SK-N-SH (cell line): ENCODE measurements around the gene PHF14. TPM values are rescaled to one million over a fixed set of nuclear protein-coding genes. Genes with fewer than 3 reads are reported as not detected.

ENCODE experiments used
- CTCF ChIA-PET: fragments of 300-600, 350-600 bp; formaldehyde crosslinking; extraction: SDS; loops from one replicate; lab custom pipeline; 2021; lab: Yijun Ruan, JAX
- POLR2A ChIA-PET: fragments of 350-600 bp; sonication (Branson Sonifier 250); formaldehyde crosslinking; extraction: SDS; loops from one replicate; lab custom pipeline; 2020; ENCODE audit warnings: antibody characterized with exemption, inconsistent platforms; lab: Yijun Ruan, JAX
- DNase-seq: peaks from one replicate; pipeline ENCODE4 v3.0.0; 2012
- H2AFZ ChIP-seq: fragments of 200-600 bp; sonication (generic); 2 replicates; pipeline ENCODE4 v1.8.1; 2016; ENCODE audit warnings: antibody characterized with exemption, mild to moderate bottlenecking, low read depth
- H3F3A ChIP-seq: fragments of 200-600 bp; sonication (generic); replicated peaks from 2 replicates; pipeline ENCODE3; 2016; ENCODE audit warnings: antibody characterized with exemption, mild to moderate bottlenecking; ENCODE audit not compliant: insufficient read depth
- H3K27ac ChIP-seq, 2 experiments: fragments of 200-500 bp in 1 of 2; fragments of 200-600 bp in 1 of 2; sonication (Bioruptor generic) in 1 of 2; sonication (generic), shearing (Covaris generic) in 1 of 2; 2 replicates each; pipeline versions ENCODE4 v1.5.1 to v1.6.1; 2014 to 2016; ENCODE audit warnings: low read depth in 2 of 2, inconsistent platforms in 1 of 2, low read length in 1 of 2, mild to moderate bottlenecking in 1 of 2, mixed read lengths in 1 of 2
- H3K27me3 ChIP-seq: fragments of 200-600 bp; sonication (generic), shearing (Covaris generic); 2 replicates; pipeline ENCODE4 v1.6.1; 2016; ENCODE audit warnings: mixed run types; ENCODE audit not compliant: insufficient read depth
- H3K36me3 ChIP-seq, 2 experiments: fragments of 200-500 bp in 1 of 2; fragments of 200-600 bp in 1 of 2; sonication (Bioruptor generic) in 1 of 2; sonication (generic) in 1 of 2; replicated peaks in 1 of 2; 2 replicates each; pipeline versions ENCODE3 to v1.5.1; 2014 to 2016; ENCODE audit warnings: low read length in 1 of 2, mild to moderate bottlenecking in 1 of 2; ENCODE audit not compliant: insufficient read depth in 2 of 2, control insufficient read depth in 1 of 2
- H3K4me1 ChIP-seq, 2 experiments: fragments of 200-500 bp in 1 of 2; fragments of 200-600 bp in 1 of 2; sonication (Bioruptor generic) in 1 of 2; sonication (generic), shearing (Covaris generic) in 1 of 2; 2 replicates each; pipeline versions ENCODE4 v1.5.1 to v1.6.1; 2014 to 2016; ENCODE audit warnings: low read depth in 1 of 2, low read length in 1 of 2, mixed run types in 1 of 2; ENCODE audit not compliant: insufficient read depth in 2 of 2, control insufficient read depth in 1 of 2
- H3K4me2 ChIP-seq: fragments of 200-600 bp; sonication (generic), shearing (Covaris generic); 2 replicates; pipeline ENCODE4 v1.6.1; 2017; ENCODE audit warnings: mixed run types
- H3K4me3 ChIP-seq, 2 experiments: fragments of 200-500 bp in 1 of 2; fragments of 200-600 bp in 1 of 2; sonication (Bioruptor generic) in 1 of 2; sonication (generic), shearing (Covaris generic) in 1 of 2; 2 replicates each; pipeline versions ENCODE4 v1.5.1 to v1.8.1; 2014 to 2016; ENCODE audit warnings: low read depth in 2 of 2, inconsistent platforms in 1 of 2, low read length in 1 of 2, mild to moderate bottlenecking in 1 of 2, mixed read lengths in 1 of 2, moderate library complexity in 1 of 2
- H3K79me2 ChIP-seq: fragments of 200-600 bp; sonication (generic); 2 replicates; pipeline ENCODE4 v1.8.1; 2017; ENCODE audit warnings: mild to moderate bottlenecking; ENCODE audit not compliant: insufficient read depth
- H3K9ac ChIP-seq: fragments of 200-600 bp; sonication (generic); 2 replicates; pipeline ENCODE4 v1.6.1; 2017; ENCODE audit warnings: mixed run types
- H3K9me2 ChIP-seq: fragments of 200-600 bp; sonication (generic); 2 replicates; pipeline ENCODE4 v1.6.1; 2017; ENCODE audit warnings: mixed run types
- H3K9me3 ChIP-seq: fragments of 200-600 bp; sonication (generic); 2 replicates; pipeline ENCODE4 v1.6.1; 2017; ENCODE audit warnings: mixed run types, mild to moderate bottlenecking, moderate library complexity
- H4K20me1 ChIP-seq: fragments of 200-600 bp; sonication (generic); 2 replicates; pipeline ENCODE4 v1.6.1; 2017; ENCODE audit warnings: mild to moderate bottlenecking, mixed run types; ENCODE audit not compliant: insufficient read depth
- EP300 ChIP-seq, 2 experiments: IDR thresholded peaks; 2 replicates each; pipeline versions ENCODE4 v1.4.0 to v1.6.1; 2012; ENCODE audit warnings: borderline replicate concordance in 1 of 2, low read depth in 1 of 2, low read length in 1 of 2
- FOXJ3 ChIP-seq: sonication (generic); formaldehyde crosslinking; IDR thresholded peaks from 2 replicates; pipeline ENCODE4 v1.5.1; 2020; ENCODE audit warnings: mild to moderate bottlenecking, missing genetic modification reagents
- GABPA ChIP-seq: IDR thresholded peaks from 2 replicates; pipeline ENCODE4 v1.4.0; 2012; ENCODE audit warnings: low read depth, mild to moderate bottlenecking
- NFIC ChIP-seq: IDR thresholded peaks from 2 replicates; pipeline ENCODE4 v1.4.0; 2012; ENCODE audit warnings: borderline replicate concordance
- NRF1 ChIP-seq: IDR thresholded peaks from 2 replicates; pipeline ENCODE4 v1.6.1; 2012; ENCODE audit warnings: low read depth, mild to moderate bottlenecking, low read length
- RAD21 ChIP-seq: IDR thresholded peaks from 2 replicates; pipeline ENCODE4 v1.6.1; 2012; ENCODE audit warnings: mild to moderate bottlenecking, low read length
- RFX5 ChIP-seq: IDR thresholded peaks from 2 replicates; pipeline ENCODE4 v1.6.1; 2012; ENCODE audit warnings: mild to moderate bottlenecking, improper control_type of control experiment, low read length
- WGBS: methylation state at CpG from one replicate; pipeline ENCODE4 v1.1.6; 2017; ENCODE audit warnings: low lambda C conversion rate; 5-methylcytosine and 5-hydroxymethylcytosine counted together
- polyA plus RNA-seq, 3 experiments: library from polyadenylated mRNA; depleted of rRNA; stranded (reverse); fragments of >200 nt; gene quantifications; 2 replicates each; pipeline ENCODE4 v1.2.3, GENCODE V29; 2012
- TF ChIP-seq, protein P1 (sequence below): IDR thresholded peaks from 2 replicates; pipeline ENCODE4 v1.4.0; 2012; ENCODE audit warnings: low read depth, borderline replicate concordance
- TF ChIP-seq, protein P2 (sequence below): IDR thresholded peaks from 2 replicates; pipeline ENCODE4 v1.6.1; 2012; ENCODE audit warnings: mild to moderate bottlenecking, low read depth, low read length, moderate library complexity
- TF ChIP-seq, protein P3 (sequence below): fragments of 200-600 bp; sonication (generic); IDR thresholded peaks from 2 replicates; pipeline ENCODE4 v1.6.1; 2017; ENCODE audit warnings: antibody characterized with exemption, mild to moderate bottlenecking, moderate library complexity

The PHF14 gene
- polyA plus RNA-seq, 1 of the 3 experiments (the other 2 are of a cell fraction), result 19.2 TPM

DNA sequence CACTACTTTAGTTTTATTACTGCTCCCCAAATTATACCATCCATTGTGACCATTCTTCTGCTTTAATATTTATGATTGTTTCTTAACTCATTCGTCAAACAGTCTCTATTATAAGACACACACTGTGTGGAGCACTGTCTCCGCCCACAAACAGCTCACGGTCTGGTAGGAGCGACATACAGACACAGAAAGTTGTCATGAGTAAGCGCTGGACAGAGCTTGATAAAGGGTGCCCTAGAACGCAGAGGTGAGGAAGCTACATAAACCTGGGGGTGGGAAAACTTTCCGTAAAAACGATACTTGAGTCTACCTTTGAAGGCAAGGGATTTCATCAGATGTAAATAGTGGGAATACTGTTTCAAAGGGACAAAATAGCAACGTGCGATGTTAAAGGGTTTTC, 207.9 kb downstream of the PHF14 start (continued):
- TF ChIP-seq GABPA, result no peak
- TF ChIP-seq, protein P1, sequence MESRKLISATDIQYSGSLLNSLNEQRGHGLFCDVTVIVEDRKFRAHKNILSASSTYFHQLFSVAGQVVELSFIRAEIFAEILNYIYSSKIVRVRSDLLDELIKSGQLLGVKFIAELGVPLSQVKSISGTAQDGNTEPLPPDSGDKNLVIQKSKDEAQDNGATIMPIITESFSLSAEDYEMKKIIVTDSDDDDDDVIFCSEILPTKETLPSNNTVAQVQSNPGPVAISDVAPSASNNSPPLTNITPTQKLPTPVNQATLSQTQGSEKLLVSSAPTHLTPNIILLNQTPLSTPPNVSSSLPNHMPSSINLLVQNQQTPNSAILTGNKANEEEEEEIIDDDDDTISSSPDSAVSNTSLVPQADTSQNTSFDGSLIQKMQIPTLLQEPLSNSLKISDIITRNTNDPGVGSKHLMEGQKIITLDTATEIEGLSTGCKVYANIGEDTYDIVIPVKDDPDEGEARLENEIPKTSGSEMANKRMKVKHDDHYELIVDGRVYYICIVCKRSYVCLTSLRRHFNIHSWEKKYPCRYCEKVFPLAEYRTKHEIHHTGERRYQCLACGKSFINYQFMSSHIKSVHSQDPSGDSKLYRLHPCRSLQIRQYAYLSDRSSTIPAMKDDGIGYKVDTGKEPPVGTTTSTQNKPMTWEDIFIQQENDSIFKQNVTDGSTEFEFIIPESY, result no peak

DNA sequence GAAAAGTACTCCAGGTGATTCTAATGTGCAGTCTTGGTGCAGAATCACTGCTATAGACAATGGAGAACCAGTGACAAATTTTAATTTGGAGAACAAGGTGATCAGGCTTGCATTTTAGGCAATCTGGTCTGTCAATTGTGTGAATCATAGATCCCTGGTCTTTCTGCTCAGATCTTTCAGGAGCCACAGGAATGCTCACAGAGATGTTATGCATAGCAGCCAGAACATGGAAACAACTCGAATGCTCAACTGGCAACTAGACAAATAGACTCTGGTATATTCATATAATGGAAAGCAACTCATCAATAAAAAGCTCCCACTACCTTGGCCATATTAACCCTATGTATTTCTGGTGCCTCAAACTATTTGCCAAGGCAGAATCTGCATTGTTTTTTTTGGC, 209.1 kb downstream of the PHF14 start:
- Histone ChIP-seq H3K36me3 (no peaks in the 10 kb centered on the region), H3K4me2 (no peak overlapping the region), H3K9me3 (no peaks in the 10 kb centered on the region), H4K20me1 (no peaks in the 10 kb centered on the region), H3K27me3 (no peaks in the 10 kb centered on the region), H3K9me2 (no peaks in the 10 kb centered on the region), H3F3A (peaks cover 5% of the 10 kb centered on the region), H3K9ac (no peak overlapping the region), H3K27ac (no peak overlapping the region)
- 19% methylated on average over 1 of the region's 1 CpG for WGBS
- POLR2A ChIA-PET, result no interaction called here
- TF ChIP-seq FOXJ3, result no peak
- no peak for TF ChIP-seq RAD21
- no peak for TF ChIP-seq RFX5
- TF ChIP-seq, protein P2, sequence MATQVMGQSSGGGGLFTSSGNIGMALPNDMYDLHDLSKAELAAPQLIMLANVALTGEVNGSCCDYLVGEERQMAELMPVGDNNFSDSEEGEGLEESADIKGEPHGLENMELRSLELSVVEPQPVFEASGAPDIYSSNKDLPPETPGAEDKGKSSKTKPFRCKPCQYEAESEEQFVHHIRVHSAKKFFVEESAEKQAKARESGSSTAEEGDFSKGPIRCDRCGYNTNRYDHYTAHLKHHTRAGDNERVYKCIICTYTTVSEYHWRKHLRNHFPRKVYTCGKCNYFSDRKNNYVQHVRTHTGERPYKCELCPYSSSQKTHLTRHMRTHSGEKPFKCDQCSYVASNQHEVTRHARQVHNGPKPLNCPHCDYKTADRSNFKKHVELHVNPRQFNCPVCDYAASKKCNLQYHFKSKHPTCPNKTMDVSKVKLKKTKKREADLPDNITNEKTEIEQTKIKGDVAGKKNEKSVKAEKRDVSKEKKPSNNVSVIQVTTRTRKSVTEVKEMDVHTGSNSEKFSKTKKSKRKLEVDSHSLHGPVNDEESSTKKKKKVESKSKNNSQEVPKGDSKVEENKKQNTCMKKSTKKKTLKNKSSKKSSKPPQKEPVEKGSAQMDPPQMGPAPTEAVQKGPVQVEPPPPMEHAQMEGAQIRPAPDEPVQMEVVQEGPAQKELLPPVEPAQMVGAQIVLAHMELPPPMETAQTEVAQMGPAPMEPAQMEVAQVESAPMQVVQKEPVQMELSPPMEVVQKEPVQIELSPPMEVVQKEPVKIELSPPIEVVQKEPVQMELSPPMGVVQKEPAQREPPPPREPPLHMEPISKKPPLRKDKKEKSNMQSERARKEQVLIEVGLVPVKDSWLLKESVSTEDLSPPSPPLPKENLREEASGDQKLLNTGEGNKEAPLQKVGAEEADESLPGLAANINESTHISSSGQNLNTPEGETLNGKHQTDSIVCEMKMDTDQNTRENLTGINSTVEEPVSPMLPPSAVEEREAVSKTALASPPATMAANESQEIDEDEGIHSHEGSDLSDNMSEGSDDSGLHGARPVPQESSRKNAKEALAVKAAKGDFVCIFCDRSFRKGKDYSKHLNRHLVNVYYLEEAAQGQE, result no peak
- TF ChIP-seq EP300 (IDR thresholded peaks at IDR 0.05; ENCODE audit: borderline replicate concordance in 1 of 2, low read depth in 1 of 2, low read length in 1 of 2), result no peak
- TF ChIP-seq, protein P3, sequence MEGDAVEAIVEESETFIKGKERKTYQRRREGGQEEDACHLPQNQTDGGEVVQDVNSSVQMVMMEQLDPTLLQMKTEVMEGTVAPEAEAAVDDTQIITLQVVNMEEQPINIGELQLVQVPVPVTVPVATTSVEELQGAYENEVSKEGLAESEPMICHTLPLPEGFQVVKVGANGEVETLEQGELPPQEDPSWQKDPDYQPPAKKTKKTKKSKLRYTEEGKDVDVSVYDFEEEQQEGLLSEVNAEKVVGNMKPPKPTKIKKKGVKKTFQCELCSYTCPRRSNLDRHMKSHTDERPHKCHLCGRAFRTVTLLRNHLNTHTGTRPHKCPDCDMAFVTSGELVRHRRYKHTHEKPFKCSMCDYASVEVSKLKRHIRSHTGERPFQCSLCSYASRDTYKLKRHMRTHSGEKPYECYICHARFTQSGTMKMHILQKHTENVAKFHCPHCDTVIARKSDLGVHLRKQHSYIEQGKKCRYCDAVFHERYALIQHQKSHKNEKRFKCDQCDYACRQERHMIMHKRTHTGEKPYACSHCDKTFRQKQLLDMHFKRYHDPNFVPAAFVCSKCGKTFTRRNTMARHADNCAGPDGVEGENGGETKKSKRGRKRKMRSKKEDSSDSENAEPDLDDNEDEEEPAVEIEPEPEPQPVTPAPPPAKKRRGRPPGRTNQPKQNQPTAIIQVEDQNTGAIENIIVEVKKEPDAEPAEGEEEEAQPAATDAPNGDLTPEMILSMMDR, result no peak
- no peak for TF ChIP-seq NFIC
- TF ChIP-seq, protein P1, result no peak
- TF ChIP-seq NRF1, result no peak
- TF ChIP-seq, all 33 proteins: peak for 0
- H2AFZ ChIP-seq, result no peak overlapping the region
- H3K4me3 ChIP-seq, result no peak overlapping the region
- peaks cover 0 to 3% of the 10 kb centered on the region in 2 experiments; a peak in 1 of 4 replicates for H3K4me1 ChIP-seq
- CTCF ChIA-PET, result interaction anchor here (0.9 kb wide), 1 partner anchor 15 kb away, joined by 4 read pairs; no protein-coding TSS in a partner anchor
- no peaks in the 10 kb centered on the region for H3K79me2 ChIP-seq
- no peak for DNase-seq
